ENCODE results near the gene CDADC1. TPM values are rescaled to one million over a fixed set of nuclear protein-coding genes. Genes with fewer than 3 reads are reported as not detected.

The CDADC1 gene
- total and polyA plus RNA-seq, 10 of the 15 experiments (the other 5 are each of a cell fraction or from before 2014, with no cell fraction given): 2.6 to 7.3 (median 5.2) TPM

GRCh38 chr13:49305792-49306425 lies 58.2 kb downstream of the CDADC1 start:
- H3K79me2 ChIP-seq (ENCODE audit: control insufficient read depth, insufficient read depth, low read length): no peaks in the 10 kb centered on the region
- ChIA-PET RAD21 (ENCODE audit: unreplicated experiment) (interaction anchor here (1.3 kb wide), 1 partner anchor 303 kb away, joined by 3 read pairs; no protein-coding TSS in a partner anchor), SMC1A (ENCODE audit: uncharacterized antibody, unreplicated experiment) (interaction anchor here (0.7 to 1.4 kb wide), 3 partner anchors 69 to 302 kb away, joined by 3 read pairs; no protein-coding TSS in a partner anchor), POLR2A (no interaction called here), CTCF (interaction anchor here (0.9 to 2.0 kb wide), 3 partner anchors 11 to 301 kb away, joined by 3 to 6 read pairs (median 4); no protein-coding TSS in a partner anchor)
- H3K27me3 ChIP-seq (replicated peaks in 1 of 2; ENCODE audit: control insufficient read depth in 2 of 2, insufficient read depth in 2 of 2, low read length in 1 of 2): no peaks in the 10 kb centered on the region
- peaks cover 3% of the 10 kb centered on the region; the same call in 1 of the 2 replicates for H3K4me1 ChIP-seq (ENCODE audit: control insufficient read depth, insufficient read depth, low read length)
- no peak overlapping the region for H3K27ac ChIP-seq (ENCODE audit: control insufficient read depth, insufficient read depth)
- intact Hi-C loops (cut with micrococcal nuclease; ENCODE audit: unreplicated experiment): loop anchor here (10.0 kb wide), 1 partner anchor 189 kb away; the partner anchor contains the start of gene PHF11
- H4K20me1 ChIP-seq (ENCODE audit: control insufficient read depth, insufficient read depth): no peaks in the 10 kb centered on the region
- WGBS (ENCODE audit: insufficient coverage, insufficient replicate concordance, low lambda C conversion rate, missing lambda C conversion rate): 59% methylated on average over 15 of the region's 15 CpGs
- no peak overlapping the region for H3K4me2 ChIP-seq (ENCODE audit: control insufficient read depth, insufficient read depth)
- H3K9me3 ChIP-seq (replicated peaks; ENCODE audit: control insufficient read depth, insufficient read depth, low read length): no peaks in the 10 kb centered on the region
- in situ Hi-C loops (cut with MboI): no loop called here
- H3K9ac ChIP-seq (ENCODE audit: control insufficient read depth, insufficient read depth, low read length): no peak overlapping the region
- ATAC-seq (no peak), DNase-seq (ENCODE audit: low read depth, low spot score) (no peak), FAIRE-seq (no peak)
- TF ChIP-seq TAF1 (IDR thresholded peaks at IDR 0.05; ENCODE audit: borderline replicate concordance, low read depth, low read length) (no peak), YY1 (IDR thresholded peaks at IDR 0.05; ENCODE audit: low read depth, low read length) (no peak), NR2C1 (IDR thresholded peaks at IDR 0.05) (no peak), BMI1 (IDR thresholded peaks at IDR 0.05; ENCODE audit: borderline replicate concordance) (no peak), CHD2 (IDR thresholded peaks at IDR 0.05; ENCODE audit: borderline replicate concordance, low read depth, low read length) (no peak)
- H2AFZ ChIP-seq (ENCODE audit: control insufficient read depth, low read depth, low read length): no peak overlapping the region
- no peaks in the 10 kb centered on the region for H3K36me3 ChIP-seq (ENCODE audit: control insufficient read depth in 2 of 2, insufficient read depth in 2 of 2, low read length in 1 of 2)
- BruUV-seq (replicated peaks): no TSS peak
- H3K4me3 ChIP-seq: no peak overlapping the region

GRCh38 chr13:49307365-49307764 lies 59.6 kb downstream of the CDADC1 start:
- FAIRE-seq (no peak), ATAC-seq (no peak)
- CTCF ChIA-PET: interaction anchor here (0.7 to 2.0 kb wide), 3 partner anchors 28 to 130 kb away, joined by 3 to 6 read pairs (median 3); no protein-coding TSS in a partner anchor
- TF ChIP-seq ATF7 (IDR thresholded peaks at IDR 0.05; ENCODE audit: low read depth) (no peak), MTA2 (IDR thresholded peaks at IDR 0.05; ENCODE audit: low read depth) (no peak), MXI1 (IDR thresholded peaks at IDR 0.05; ENCODE audit: low read depth, low read length) (no peak), SMAD1 (IDR thresholded peaks at IDR 0.05; ENCODE audit: low read depth, partially characterized antibody) (no peak), SUPT20H (IDR thresholded peaks at IDR 0.05; ENCODE audit: borderline replicate concordance, control insufficient read depth, low read depth, low read length) (no peak), NKRF (conservative IDR thresholded peaks at IDR 0.05) (no peak), HDGF (IDR thresholded peaks at IDR 0.05) (no peak), GABPA (IDR thresholded peaks at IDR 0.05; ENCODE audit: low read depth) (no peak), ATF2 (IDR thresholded peaks at IDR 0.05; ENCODE audit: low read length) (no peak), CREB1 (IDR thresholded peaks at IDR 0.05; ENCODE audit: low read depth) (no peak)

More at GRCh38 chr13:49307365-49307764, 59.6 kb downstream of the CDADC1 start:
- H3K27ac ChIP-seq (ENCODE audit: control insufficient read depth, insufficient read depth): no peak overlapping the region
- H3K9me3 ChIP-seq (replicated peaks; ENCODE audit: control insufficient read depth, insufficient read depth, low read length): no peaks in the 10 kb centered on the region
- no peak overlapping the region for H3K4me3 ChIP-seq
- 63% methylated on average over 6 of the region's 6 CpGs for WGBS (ENCODE audit: insufficient coverage, insufficient replicate concordance, low lambda C conversion rate, missing lambda C conversion rate)
- no peak overlapping the region for H2AFZ ChIP-seq (ENCODE audit: control insufficient read depth, low read depth, low read length)
- no peak for DNase-seq (ENCODE audit: low read depth, low spot score)
- no peaks in the 10 kb centered on the region for H4K20me1 ChIP-seq (ENCODE audit: control insufficient read depth, insufficient read depth)
- H3K27me3 ChIP-seq (replicated peaks in 1 of 2; ENCODE audit: control insufficient read depth in 2 of 2, insufficient read depth in 2 of 2, low read length in 1 of 2): no peaks in the 10 kb centered on the region
- no peaks in the 10 kb centered on the region for H3K79me2 ChIP-seq (ENCODE audit: control insufficient read depth, insufficient read depth, low read length)
- no TSS peak for BruUV-seq (replicated peaks)
- ChIA-PET SMC1A (ENCODE audit: uncharacterized antibody, unreplicated experiment) (interaction anchor here (1.4 kb wide), 1 partner anchor 68 kb away, joined by 3 read pairs; no protein-coding TSS in a partner anchor), RAD21 (ENCODE audit: unreplicated experiment) (interaction anchor here (0.6 kb wide), 1 partner anchor 1576 kb away, joined by 3 read pairs; no protein-coding TSS in a partner anchor), POLR2A (no interaction called here)
- H3K9ac ChIP-seq (ENCODE audit: control insufficient read depth, insufficient read depth, low read length): no peak overlapping the region
- H3K36me3 ChIP-seq (ENCODE audit: control insufficient read depth in 2 of 2, insufficient read depth in 2 of 2, low read length in 1 of 2): no peaks in the 10 kb centered on the region
- H3K4me2 ChIP-seq (ENCODE audit: control insufficient read depth, insufficient read depth): no peak overlapping the region
- intact Hi-C loops (cut with micrococcal nuclease; ENCODE audit: unreplicated experiment) (loop anchor here (10.0 kb wide), 1 partner anchor 187 kb away; the partner anchor contains the start of gene PHF11), in situ Hi-C loops (cut with MboI) (no loop called here)
- H3K4me1 ChIP-seq (ENCODE audit: control insufficient read depth, insufficient read depth, low read length): no peaks in the 10 kb centered on the region

Data from GM12878 (cell line).